Common myeloid progenitor, CD34-positive (primary cell): ENCODE measurements around the gene CCNG2.

Experiments used
- CTCF ChIA-PET: fragments of 350-600 bp; sonication (Branson Sonifier 250); formaldehyde crosslinking; loops from one replicate; lab custom pipeline; 2021; ENCODE audit warnings: antibody characterized with exemption; lab: Charles Lee
- POLR2A ChIA-PET: fragments of 350-600 bp; sonication (Branson Sonifier 250); formaldehyde crosslinking; loops from one replicate; lab custom pipeline; 2021; ENCODE audit warnings: antibody characterized with exemption; lab: Charles Lee
- DNase-seq, 3 donors: peaks; one replicate each; pipeline versions ENCODE4 v3.0.0 to v3.0.0-alpha.2; 2013
- H3K27ac ChIP-seq, 2 experiments: 1 replicate in 1 of 2; 2 replicates in 1 of 2; pipeline ENCODE4 v1.7.0; 2013; ENCODE audit warnings: inconsistent platforms in 2 of 2, low read length in 2 of 2, mild to moderate bottlenecking in 2 of 2, low read depth in 1 of 2, moderate library complexity in 1 of 2; ENCODE audit not compliant: severe bottlenecking in 2 of 2, insufficient read depth in 1 of 2, poor library complexity in 1 of 2
- H3K27me3 ChIP-seq, 5 experiments: replicated peaks in 2 of 5; 1 replicate in 3 of 5; 2 replicates in 2 of 5; pipeline versions ENCODE4 v1.6.1 to v1.7.0; 2013; ENCODE audit warnings: low read length in 4 of 5, mild to moderate bottlenecking in 2 of 5, moderate library complexity in 2 of 5, inconsistent platforms in 1 of 5; ENCODE audit not compliant: insufficient read depth in 5 of 5, control insufficient read depth in 4 of 5
- H3K36me3 ChIP-seq, 4 experiments: 1 replicate in 2 of 4; 2 replicates in 2 of 4; pipeline versions ENCODE4 v1.6.1 to v1.7.0; 2013; ENCODE audit warnings: low read length in 3 of 4, control low read depth in 1 of 4, mild to moderate bottlenecking in 1 of 4; ENCODE audit not compliant: control insufficient read depth in 4 of 4, insufficient read depth in 4 of 4
- H3K4me1 ChIP-seq, 4 experiments: 1 replicate in 3 of 4; 2 replicates in 1 of 4; pipeline versions ENCODE4 v1.6.1 to v1.7.1; 2013; ENCODE audit warnings: low read length in 3 of 4, mild to moderate bottlenecking in 3 of 4, control low read depth in 1 of 4, inconsistent platforms in 1 of 4, moderate library complexity in 1 of 4; ENCODE audit not compliant: control insufficient read depth in 4 of 4, insufficient read depth in 4 of 4; ENCODE audit errors: control extremely low read depth in 1 of 4
- H3K4me3 ChIP-seq, 7 experiments: 1 replicate in 4 of 7; 2 replicates in 3 of 7; pipeline versions ENCODE4 v1.5.1 to v1.7.0; 2013; ENCODE audit warnings: mild to moderate bottlenecking in 7 of 7, low read length in 6 of 7, moderate library complexity in 6 of 7, inconsistent platforms in 2 of 7, low read depth in 2 of 7, control low read depth in 1 of 7; ENCODE audit not compliant: insufficient read depth in 4 of 7, control insufficient read depth in 1 of 7; ENCODE audit errors: extremely low read depth in 1 of 7
- H3K9me3 ChIP-seq, 5 experiments: 1 replicate in 4 of 5; 2 replicates in 1 of 5; pipeline versions ENCODE4 v1.6.1 to v1.7.1; 2013; ENCODE audit warnings: low read length in 4 of 5, mild to moderate bottlenecking in 2 of 5, inconsistent platforms in 1 of 5, low read depth in 1 of 5, moderate library complexity in 1 of 5; ENCODE audit not compliant: control insufficient read depth in 4 of 5, insufficient read depth in 2 of 5; ENCODE audit errors: control extremely low read depth in 1 of 5
- WGBS: methylation state at CpG from one replicate; pipeline ENCODE4 v1.1.5; 2013; ENCODE audit not compliant: insufficient coverage; 5-methylcytosine and 5-hydroxymethylcytosine counted together

CCNG2 gene

DNA sequence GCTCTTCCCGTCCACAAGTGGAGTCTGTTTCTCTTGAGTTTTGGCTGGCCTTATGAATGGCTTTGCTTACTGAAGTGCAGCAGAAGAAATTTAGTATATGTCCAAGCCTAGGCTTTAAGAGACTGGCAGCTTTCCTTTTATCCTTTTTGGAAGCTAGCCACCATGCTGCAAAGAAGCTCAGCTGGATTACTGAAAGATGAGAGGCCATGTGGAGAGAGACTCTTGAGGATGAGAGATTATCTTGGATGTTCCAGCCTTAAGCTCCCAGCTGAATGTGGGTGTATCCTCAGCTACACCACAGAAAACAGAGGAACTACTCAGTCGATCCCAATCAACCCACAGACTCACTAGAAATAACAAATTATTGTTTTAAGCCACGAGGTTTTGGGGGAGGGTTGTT is 12.5 kb downstream of the CCNG2 start:
- DNase-seq, result no peak
- Histone ChIP-seq H3K9me3 (no peaks in the 10 kb centered on the region), H3K27me3 (no peaks in the 10 kb centered on the region), H3K4me1 (no peaks in the 10 kb centered on the region), H3K36me3 (peaks cover 18 to 51% (median 27%) of the 10 kb centered on the region in 4 experiments), H3K27ac (no peak overlapping the region), H3K4me3 (no peak overlapping the region)
- 100% methylated on average over 1 of the region's 3 CpGs for whole genome bisulfite sequencing
- ChIA-PET POLR2A (no interaction called here), CTCF (interaction anchor here (1.2 to 2.3 kb wide), 4 partner anchors 9 to 71 kb away, joined by 3 to 7 read pairs (median 5); no protein-coding TSS in a partner anchor)

DNA sequence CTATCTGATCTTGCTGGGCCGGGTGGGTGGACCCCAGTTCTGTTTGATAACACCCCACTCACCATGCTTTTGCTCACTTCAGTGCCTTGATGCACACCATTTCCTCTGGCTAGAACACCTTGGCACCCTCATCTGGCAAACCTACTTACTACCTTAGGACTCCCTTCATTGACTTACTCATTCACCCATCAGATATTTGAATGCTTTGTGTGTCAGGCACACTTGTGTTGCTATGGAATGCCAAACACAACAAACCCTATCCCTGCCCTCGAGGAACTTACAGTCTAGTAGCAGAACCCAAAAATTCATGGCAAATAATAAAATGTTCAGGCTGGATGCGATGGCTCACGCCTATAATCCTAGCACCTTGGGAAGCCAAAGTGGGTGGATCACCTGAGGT is 13.9 kb downstream of the CCNG2 start:
- H3K27ac ChIP-seq, result no peak overlapping the region
- H3K4me1 ChIP-seq, result peaks cover 0 to 3% (median 0%) of the 10 kb centered on the region in 4 experiments
- ChIA-PET CTCF (no interaction called here), POLR2A (no interaction called here)
- no peaks in the 10 kb centered on the region for H3K9me3 ChIP-seq
- H3K27me3 ChIP-seq, result no peaks in the 10 kb centered on the region
- DNase-seq, result no peak
- H3K4me3 ChIP-seq, result no peak overlapping the region
- peaks cover 12 to 37% (median 19%) of the 10 kb centered on the region in 4 experiments for H3K36me3 ChIP-seq
- 96% methylated on average over 4 of the region's 4 CpGs for WGBS

DNA sequence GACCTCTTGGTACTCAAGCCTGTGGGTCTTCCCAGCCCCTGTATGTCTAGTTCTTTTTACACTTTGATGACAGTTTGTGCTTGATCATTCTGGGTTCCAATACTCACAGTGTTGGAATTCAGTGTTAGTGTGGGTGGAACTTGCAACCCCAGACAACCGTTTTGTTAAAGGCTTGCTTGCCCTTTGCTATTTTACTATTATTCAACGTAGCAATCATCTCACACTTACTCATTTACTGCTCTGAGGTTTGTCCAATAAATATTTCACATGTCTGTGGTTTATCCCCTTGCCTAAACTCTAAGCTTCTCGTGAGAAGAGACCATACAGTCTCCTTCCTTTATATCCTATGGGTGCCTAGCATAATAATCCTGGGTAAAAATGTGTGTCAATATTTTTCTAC is 15.3 kb downstream of the CCNG2 start:
- ChIA-PET CTCF (interaction anchor here (0.9 to 1.2 kb wide), 3 partner anchors 9 to 23 kb away, joined by 3 read pairs; no protein-coding TSS in a partner anchor), POLR2A (no interaction called here)
- 100% methylated on average over 2 of the region's 3 CpGs for WGBS
- no peak for DNase-seq
- Histone ChIP-seq H3K27me3 (no peaks in the 10 kb centered on the region), H3K4me1 (peaks cover 0 to 3% (median 0%) of the 10 kb centered on the region in 4 experiments), H3K9me3 (no peaks in the 10 kb centered on the region), H3K4me3 (no peak overlapping the region), H3K27ac (no peak overlapping the region), H3K36me3 (peaks cover 10 to 28% (median 16%) of the 10 kb centered on the region in 4 experiments)

DNA sequence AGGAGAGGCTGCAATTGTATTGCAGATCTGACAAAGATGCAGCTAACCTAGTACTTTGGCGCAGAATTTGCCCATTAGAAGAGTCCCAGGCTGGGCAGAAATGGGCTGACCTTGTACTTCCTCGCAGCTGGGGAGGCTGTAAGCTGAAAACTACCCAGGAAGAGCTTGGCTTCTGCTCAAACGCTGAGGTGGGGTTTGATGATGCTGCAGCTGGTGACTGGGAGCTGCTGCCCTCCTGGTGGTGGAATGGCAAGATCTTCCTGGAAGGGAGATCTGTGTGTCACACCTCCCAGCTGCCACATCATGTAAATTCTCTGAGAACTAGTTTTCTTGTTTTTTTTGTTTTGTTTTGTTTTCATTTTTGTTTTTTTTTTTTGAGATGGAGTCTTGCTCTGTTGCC is 17.4 kb downstream of the CCNG2 start:
- H3K27me3 ChIP-seq, result no peaks in the 10 kb centered on the region
- H3K27ac ChIP-seq, result no peak overlapping the region
- 76% methylated on average over 3 of the region's 3 CpGs for WGBS
- peak; percentile 15 to 46 (median 35) for DNase-seq
- H3K4me3 ChIP-seq, result no peak overlapping the region
- H3K9me3 ChIP-seq, result no peaks in the 10 kb centered on the region
- H3K4me1 ChIP-seq, result peaks cover 0 to 3% (median 0%) of the 10 kb centered on the region in 4 experiments
- H3K36me3 ChIP-seq, result peaks cover 2 to 16% (median 5%) of the 10 kb centered on the region in 4 experiments
- POLR2A ChIA-PET, result interaction anchor here (0.6 kb wide), 1 partner anchor 383 kb away, joined by 4 read pairs; no protein-coding TSS in a partner anchor
- CTCF ChIA-PET, result interaction anchor here (0.6 to 1.7 kb wide), 8 partner anchors 16 to 121 kb away, joined by 3 to 4 read pairs (median 3); no protein-coding TSS in a partner anchor

DNA sequence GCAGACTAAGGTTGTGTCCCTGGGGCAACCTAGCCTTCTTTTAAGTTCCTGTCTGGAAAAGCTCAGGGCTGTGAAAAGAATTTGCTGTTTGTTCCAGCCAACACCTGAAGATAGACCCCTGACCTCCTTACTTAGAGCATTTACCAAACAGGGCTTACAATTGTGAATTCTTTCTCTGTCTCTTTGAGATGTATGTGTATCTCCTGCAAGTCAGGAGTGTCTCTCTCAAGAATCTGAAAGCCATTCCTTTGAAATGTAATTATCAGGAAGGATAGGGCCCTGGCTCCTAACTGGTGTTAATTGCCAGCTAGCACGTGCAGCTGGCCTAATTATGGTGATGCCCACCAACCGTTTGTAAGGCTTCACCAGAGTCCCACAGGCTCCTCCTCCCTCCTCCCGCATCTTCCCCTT is 18.2 kb downstream of the CCNG2 start:
- peaks cover 0 to 9% (median 3%) of the 10 kb centered on the region in 4 experiments for H3K36me3 ChIP-seq
- CTCF ChIA-PET, result interaction anchor here (0.8 to 1.0 kb wide), 4 partner anchors 21 to 71 kb away, joined by 3 to 6 read pairs (median 3); no protein-coding TSS in a partner anchor
- H3K4me1 ChIP-seq, result peaks cover 0 to 3% (median 0%) of the 10 kb centered on the region in 4 experiments
- H3K27me3 ChIP-seq, result no peaks in the 10 kb centered on the region
- H3K27ac ChIP-seq, result no peak overlapping the region
- H3K4me3 ChIP-seq, result no peak overlapping the region
- WGBS, result 68% methylated on average over 3 of the region's 3 CpGs
- POLR2A ChIA-PET, result interaction anchor here (0.6 kb wide), 1 partner anchor 384 kb away, joined by 4 read pairs; no protein-coding TSS in a partner anchor
- no peaks in the 10 kb centered on the region for H3K9me3 ChIP-seq
- no peak for DNase-seq

DNA sequence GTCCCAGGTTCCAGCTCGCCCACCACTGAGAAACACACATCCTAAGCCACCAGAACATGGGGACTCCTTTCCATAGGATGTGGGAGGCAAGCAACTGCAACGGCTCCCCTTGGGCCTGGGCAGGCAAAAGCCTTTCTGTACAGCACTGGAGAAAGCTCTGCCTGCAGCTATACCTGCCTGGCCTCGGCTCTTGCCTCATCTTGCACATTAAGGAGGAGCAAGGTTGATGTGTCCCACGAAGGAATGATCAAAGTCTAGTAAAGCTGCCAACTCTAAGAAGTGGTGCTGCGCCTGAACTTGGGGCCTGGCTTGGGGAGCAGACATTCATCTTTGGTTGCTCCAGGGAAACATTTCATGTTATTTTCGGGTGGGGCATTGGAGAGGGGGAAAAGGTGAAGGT is 19.6 kb downstream of the CCNG2 start:
- DNase-seq, result no peak
- Histone ChIP-seq H3K9me3 (no peaks in the 10 kb centered on the region), H3K36me3 (no peaks in the 10 kb centered on the region), H3K27ac (no peak overlapping the region), H3K27me3 (no peaks in the 10 kb centered on the region), H3K4me1 (peaks cover 0 to 3% (median 0%) of the 10 kb centered on the region in 4 experiments), H3K4me3 (no peak overlapping the region)
- 100% methylated on average over 2 of the region's 6 CpGs for WGBS
- ChIA-PET POLR2A (no interaction called here), CTCF (interaction anchor here (1.6 kb wide), 1 partner anchor 10 kb away, joined by 6 read pairs; no protein-coding TSS in a partner anchor)

DNA sequence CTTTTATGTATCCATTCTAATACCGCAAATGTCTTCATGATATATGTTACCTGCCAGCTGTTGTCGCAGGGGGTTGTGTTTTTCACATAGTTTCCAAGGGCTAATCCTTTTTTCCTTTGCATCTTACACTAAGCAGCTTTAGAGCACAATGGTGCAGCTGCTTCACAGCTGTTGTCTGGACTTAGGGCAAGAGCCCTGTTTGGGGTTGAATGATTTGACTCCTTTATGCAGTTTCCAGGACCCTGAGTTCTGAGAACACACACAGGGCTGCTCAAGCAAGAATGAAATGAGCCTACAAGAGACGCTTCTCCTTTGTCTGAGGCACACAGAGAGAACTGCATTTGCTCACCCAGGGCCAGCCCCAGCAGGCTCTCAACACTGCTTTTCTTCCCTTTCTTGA is 20.2 kb downstream of the CCNG2 start:
- no peaks in the 10 kb centered on the region for H3K9me3 ChIP-seq
- CTCF ChIA-PET, result interaction anchor here (1.0 to 1.6 kb wide), 3 partner anchors 10 to 14 kb away, joined by 4 to 6 read pairs (median 4); no protein-coding TSS in a partner anchor
- no peak for DNase-seq
- WGBS, result 100% methylated on average over 3 of the region's 3 CpGs
- H3K4me1 ChIP-seq, result peaks cover 0 to 3% (median 0%) of the 10 kb centered on the region in 4 experiments
- no peak overlapping the region for H3K4me3 ChIP-seq
- no peaks in the 10 kb centered on the region for H3K27me3 ChIP-seq
- no peak overlapping the region for H3K27ac ChIP-seq
- no peaks in the 10 kb centered on the region for H3K36me3 ChIP-seq
- POLR2A ChIA-PET, result no interaction called here
